GM12878 (cell line): ENCODE measurements around the gene SEPHS1. TPM values are rescaled to one million over a fixed set of nuclear protein-coding genes. Genes with fewer than 3 reads are reported as not detected.

Experiments
- ATAC-seq: fragments of 200-7000 bp; cut with Tn5 transposase; 3 replicates; pipeline ENCODE4 v1.9.1; 2020; ENCODE audit warnings: mild to moderate bottlenecking, moderate library complexity
- BruUV-seq: library from RNA; stranded (reverse); fragments of 400-500 nt; replicated peaks from 2 replicates; lab custom pipeline; 2021; lab: Mats Ljungman, UMichigan
- CTCF ChIA-PET: fragments of 300-600 bp; sonication (Branson Sonifier 250); formaldehyde crosslinking; extraction: SDS; loops from one replicate; lab custom pipeline; 2021; ENCODE audit warnings: inconsistent platforms; lab: Yijun Ruan, JAX
- POLR2A ChIA-PET: fragments of 350-600 bp; formaldehyde crosslinking; extraction: SDS; loops from one replicate; lab custom pipeline; 2021; ENCODE audit warnings: inconsistent platforms; lab: Charles Lee
- RAD21 ChIA-PET: fragments of 300-600 bp; sonication (Branson Sonifier 250); formaldehyde crosslinking; loops from one replicate; lab custom pipeline; 2023; ENCODE audit warnings: antibody characterized with exemption; ENCODE audit not compliant: unreplicated experiment; lab: Charles Lee
- SMC1A ChIA-PET: fragments of 300-600 bp; sonication (Branson Sonifier 250); formaldehyde crosslinking; loops from one replicate; lab custom pipeline; 2023; ENCODE audit not compliant: unreplicated experiment, uncharacterized antibody; lab: Charles Lee
- DNase-seq: peaks from one replicate; pipeline ENCODE4 v3.0.0-alpha.2; 2011; ENCODE audit warnings: low read depth, low spot score
- FAIRE-seq: peaks from 3 replicates; lab custom pipeline; 2011; peaks lifted over from hg19 to GRCh38; lab: Jason Lieb, UNC
- H2AFZ ChIP-seq: 2 replicates; pipeline ENCODE4 v1.6.0; 2011; ENCODE audit warnings: low read depth, low read length, control low read depth; ENCODE audit not compliant: control insufficient read depth
- H3K27ac ChIP-seq: 2 replicates; pipeline ENCODE4 v1.5.1; 2011; ENCODE audit warnings: control low read depth; ENCODE audit not compliant: control insufficient read depth, insufficient read depth
- H3K27me3 ChIP-seq, 2 experiments: replicated peaks in 1 of 2; 2 replicates each; pipeline versions ENCODE4 v1.6.0 to v1.6.1; 2011; ENCODE audit warnings: low read length in 1 of 2; ENCODE audit not compliant: control insufficient read depth in 2 of 2, insufficient read depth in 2 of 2
- H3K36me3 ChIP-seq, 2 experiments: 2 replicates each; pipeline ENCODE4 v1.5.1; 2011; ENCODE audit warnings: low read length in 1 of 2; ENCODE audit not compliant: control insufficient read depth in 2 of 2, insufficient read depth in 2 of 2
- H3K4me1 ChIP-seq: 2 replicates; pipeline ENCODE4 v1.6.1; 2011; ENCODE audit warnings: mild to moderate bottlenecking, low read length, moderate library complexity, mixed read lengths; ENCODE audit not compliant: control insufficient read depth, insufficient read depth
- H3K4me2 ChIP-seq: 2 replicates; pipeline ENCODE4 v1.6.0; 2011; ENCODE audit warnings: control low read depth; ENCODE audit not compliant: control insufficient read depth, insufficient read depth
- H3K4me3 ChIP-seq: fragments of 200-600 bp; sonication (generic); 2 replicates; pipeline ENCODE4 v1.5.1; 2016
- H3K79me2 ChIP-seq: 2 replicates; pipeline ENCODE4 v1.6.0; 2011; ENCODE audit warnings: low read length; ENCODE audit not compliant: control insufficient read depth, insufficient read depth
- H3K9ac ChIP-seq: 2 replicates; pipeline ENCODE4 v1.8.0; 2011; ENCODE audit warnings: low read length, control low read depth, mixed read lengths; ENCODE audit not compliant: control insufficient read depth, insufficient read depth
- H3K9me3 ChIP-seq: replicated peaks from 3 replicates; pipeline ENCODE4 v1.5.1; 2011; ENCODE audit warnings: mild to moderate bottlenecking, low read length; ENCODE audit not compliant: control insufficient read depth, insufficient read depth
- H4K20me1 ChIP-seq: 2 replicates; pipeline ENCODE4 v1.6.0; 2011; ENCODE audit not compliant: control insufficient read depth, insufficient read depth
- ATF7 ChIP-seq: fragments of 450-650 bp; IDR thresholded peaks from 2 replicates; pipeline ENCODE4 v1.6.1; 2016; ENCODE audit warnings: low read depth, mild to moderate bottlenecking
- BCL3 ChIP-seq: IDR thresholded peaks from 2 replicates; pipeline ENCODE4 v1.6.1; 2011; ENCODE audit warnings: borderline replicate concordance, low read depth, mild to moderate bottlenecking, moderate library complexity, low read length; ENCODE audit not compliant: insufficient read depth, poor library complexity, severe bottlenecking
- EZH2 ChIP-seq: IDR thresholded peaks from 2 replicates; pipeline ENCODE4 v1.6.1; 2012; ENCODE audit warnings: low read depth, mild to moderate bottlenecking, control low read depth, inconsistent platforms, low read length, borderline replicate concordance; ENCODE audit not compliant: control insufficient read depth
- FOXK2 ChIP-seq: fragments of 450-650 bp; IDR thresholded peaks from 2 replicates; pipeline ENCODE4 v1.6.1; 2017; ENCODE audit warnings: mild to moderate bottlenecking, moderate library complexity
- HDGF ChIP-seq: fragments of 450-650 bp; IDR thresholded peaks from 2 replicates; pipeline ENCODE4 v1.6.1; 2016; ENCODE audit warnings: antibody characterized with exemption
- JUND ChIP-seq: IDR thresholded peaks from 2 replicates; pipeline ENCODE4 v1.6.1; 2012; ENCODE audit warnings: low read depth, mild to moderate bottlenecking, low read length, improper control_type of control experiment, moderate library complexity
- PBX3 ChIP-seq: IDR thresholded peaks from 2 replicates; pipeline ENCODE4 v1.6.1; 2011; ENCODE audit warnings: mild to moderate bottlenecking, low read depth, low read length, moderate library complexity; ENCODE audit not compliant: insufficient replicate concordance
- POLR2A ChIP-seq: IDR thresholded peaks from 2 replicates; pipeline ENCODE4 v1.6.1; 2011; ENCODE audit warnings: low read depth, mild to moderate bottlenecking, low read length
- RAD51 ChIP-seq: fragments of 450-650 bp; IDR thresholded peaks from 2 replicates; pipeline ENCODE4 v1.6.1; 2016; ENCODE audit warnings: moderate library complexity, mild to moderate bottlenecking, inconsistent platforms
- SPI1 ChIP-seq: IDR thresholded peaks from 2 replicates; pipeline ENCODE4 v1.6.1; 2011; ENCODE audit warnings: low read depth, mild to moderate bottlenecking, low read length, moderate library complexity, borderline replicate concordance; ENCODE audit not compliant: insufficient read depth
- YY1 ChIP-seq: IDR thresholded peaks from 2 replicates; pipeline ENCODE4 v1.6.1; 2011; ENCODE audit warnings: low read depth, mild to moderate bottlenecking, low read length
- ZBTB4 ChIP-seq: fragments of 450-650 bp; formaldehyde crosslinking; IDR thresholded peaks from 2 replicates; pipeline ENCODE4 v1.4.0; 2022; ENCODE audit warnings: mild to moderate bottlenecking, moderate library complexity
- ZNF274 ChIP-seq: IDR thresholded peaks from one replicate; pipeline ENCODE4 v1.8.0; 2011; ENCODE audit not compliant: insufficient read length, insufficient read depth
- WGBS: methylation state at CpG from one replicate; pipeline ENCODE4 v1.1.6; 2016; ENCODE audit warnings: low lambda C conversion rate; ENCODE audit not compliant: insufficient replicate concordance, insufficient coverage; ENCODE audit errors: missing lambda C conversion rate; 5-methylcytosine and 5-hydroxymethylcytosine counted together
- in situ Hi-C: fragments of 300-500 bp; cut with MboI; formaldehyde crosslinking; loops from 9 replicates; pipeline ENCODE4 v1.14.3; 2018; ENCODE audit warnings: mixed read lengths
- intact Hi-C: fragments of 100-400 bp; cut with micrococcal nuclease; formaldehyde crosslinking; loops from one replicate; pipeline ENCODE4 v1.14.2; 2022; ENCODE audit not compliant: unreplicated experiment
- polyA plus RNA-seq, 11 experiments: library from polyadenylated mRNA; depleted of rRNA in 4 of 11; unstranded in 6 of 11; stranded (reverse) in 5 of 11; fragments of >200 nt; fragmentation: Nextera tagmentation in 4 of 11; fragmentation: Illumina TruSeq in 1 of 11; extraction: Ambion mirVana in 4 of 11; extraction: Trizol in 1 of 11; gene quantifications; 1 replicate in 1 of 11; 2 replicates in 10 of 11; pipeline versions ENCODE4 v1.2.1 to v1.2.3, GENCODE V29; 2011 to 2016; ENCODE audit warnings: inconsistent platforms in 2 of 11, missing spikeins in 2 of 11, low read depth in 1 of 11
- total RNA-seq, 4 experiments: library from RNA; depleted of rRNA in 3 of 4; stranded (reverse); fragments of >200 nt in 3 of 4; fragmentation: Illumina TruSeq in 1 of 4; extraction: Trizol in 1 of 4; gene quantifications; 2 replicates each; pipeline versions ENCODE4 v1.2.1 to v1.2.3, GENCODE V29; 2013 to 2021
- TF ChIP-seq, protein P1 (sequence below), 3 experiments: IDR thresholded peaks in 2 of 3; conservative IDR thresholded peaks in 1 of 3; 2 replicates each; pipeline ENCODE4 v1.5.1; 2011; ENCODE audit warnings: low read depth in 3 of 3, low read length in 3 of 3, mild to moderate bottlenecking in 3 of 3, control low read depth in 2 of 3, moderate library complexity in 2 of 3, inconsistent platforms in 1 of 3, mixed read lengths in 1 of 3; ENCODE audit not compliant: control insufficient read depth in 2 of 3, insufficient read depth in 1 of 3; ENCODE audit errors: extremely low read depth in 1 of 3

SEPHS1 gene
- total and polyA plus RNA-seq, 10 of the 15 experiments (the other 5 are each of a cell fraction or from before 2014, with no cell fraction given), result 14.7 to 85.4 (median 48.5) TPM

GRCh38 chr10:13351340-13351915, 3.3 kb upstream of the SEPHS1 start:
- Histone ChIP-seq H3K27ac (no peak overlapping the region), H3K4me1 (peaks cover 20% of the 10 kb centered on the region), H3K9ac (no peak overlapping the region), H4K20me1 (no peaks in the 10 kb centered on the region), H2AFZ (no peak overlapping the region), H3K9me3 (no peaks in the 10 kb centered on the region), H3K79me2 (peaks cover 14% of the 10 kb centered on the region), H3K27me3 (no peaks in the 10 kb centered on the region), H3K4me2 (peak overlapping the region; percentile 21), H3K4me3 (no peak overlapping the region), H3K36me3 (no peaks in the 10 kb centered on the region)
- DNase-seq (no peak), FAIRE-seq (no peak), ATAC-seq (peak; percentile 24)
- in situ Hi-C loops (no loop called here), intact Hi-C loops (no loop called here)
- SMC1A ChIA-PET, result interaction anchor here (0.9 to 1.3 kb wide), 4 partner anchors 15 to 51 kb away, joined by 3 to 4 read pairs (median 3); partner anchors contain the start of gene PHYH
- WGBS, result 73% methylated on average over 11 of the region's 11 CpGs
- no TSS peak for BruUV-seq
- CTCF ChIA-PET, result interaction anchor here (1.3 to 1.5 kb wide), 3 partner anchors 49 to 190 kb away, joined by 3 to 5 read pairs (median 4); partner anchors contain the start of gene MCM10
- POLR2A ChIA-PET, result interaction anchor here (0.5 kb wide), 1 partner anchor 141 kb away, joined by 4 read pairs; no protein-coding TSS in a partner anchor
- RAD21 ChIA-PET, result interaction anchor here (1.3 to 3.3 kb wide), 3 partner anchors 9 to 51 kb away, joined by 3 to 13 read pairs (median 6); partner anchors contain the start of gene PHYH
- no peak for TF ChIP-seq FOXK2
- TF ChIP-seq BCL3, result no peak
- TF ChIP-seq HDGF, result no peak
- no peak for TF ChIP-seq RAD51
- no peak for TF ChIP-seq PBX3
- peak; percentile 56; the same call in 1 of the 2 replicates for TF ChIP-seq ATF7
- TF ChIP-seq YY1, result no peak
- TF ChIP-seq ZBTB4 (CRISPR knock-in tag), result no peak
- TF ChIP-seq SPI1, result peak; percentile 48
- no peak for TF ChIP-seq POLR2A
- no peak for TF ChIP-seq EZH2
- TF ChIP-seq, protein P1, sequence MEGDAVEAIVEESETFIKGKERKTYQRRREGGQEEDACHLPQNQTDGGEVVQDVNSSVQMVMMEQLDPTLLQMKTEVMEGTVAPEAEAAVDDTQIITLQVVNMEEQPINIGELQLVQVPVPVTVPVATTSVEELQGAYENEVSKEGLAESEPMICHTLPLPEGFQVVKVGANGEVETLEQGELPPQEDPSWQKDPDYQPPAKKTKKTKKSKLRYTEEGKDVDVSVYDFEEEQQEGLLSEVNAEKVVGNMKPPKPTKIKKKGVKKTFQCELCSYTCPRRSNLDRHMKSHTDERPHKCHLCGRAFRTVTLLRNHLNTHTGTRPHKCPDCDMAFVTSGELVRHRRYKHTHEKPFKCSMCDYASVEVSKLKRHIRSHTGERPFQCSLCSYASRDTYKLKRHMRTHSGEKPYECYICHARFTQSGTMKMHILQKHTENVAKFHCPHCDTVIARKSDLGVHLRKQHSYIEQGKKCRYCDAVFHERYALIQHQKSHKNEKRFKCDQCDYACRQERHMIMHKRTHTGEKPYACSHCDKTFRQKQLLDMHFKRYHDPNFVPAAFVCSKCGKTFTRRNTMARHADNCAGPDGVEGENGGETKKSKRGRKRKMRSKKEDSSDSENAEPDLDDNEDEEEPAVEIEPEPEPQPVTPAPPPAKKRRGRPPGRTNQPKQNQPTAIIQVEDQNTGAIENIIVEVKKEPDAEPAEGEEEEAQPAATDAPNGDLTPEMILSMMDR (IDR thresholded peaks at IDR 0.05 in 2 of 3, conservative IDR thresholded peaks at IDR 0.05 in 1 of 3; ENCODE audit: control insufficient read depth in 2 of 3, extremely low read depth in 1 of 3, insufficient read depth in 1 of 3, low read depth in 3 of 3, low read length in 3 of 3), result peak in 1 of 3 experiments; percentile 20; a peak in 2 of 6 replicates
- no peak for TF ChIP-seq JUND
- no peak for TF ChIP-seq ZNF274
